Duodenal mucosa (tissue), 2 donors: ENCODE data around the gene MEGF6.
A peak's percentile ranks its signal among the peaks of the same experiment; 100 is the strongest.

ENCODE experiments used
- H3K27ac ChIP-seq: one replicate; pipeline ENCODE4 v1.7.0; 2013; ENCODE audit warnings: low read depth, low read length
- H3K27me3 ChIP-seq, 2 donors: one replicate each; pipeline ENCODE4 v1.7.0; 2013; ENCODE audit warnings: low read length in 2 of 2, control low read depth in 1 of 2; ENCODE audit not compliant: insufficient read depth in 2 of 2, control insufficient read depth in 1 of 2
- H3K36me3 ChIP-seq, 2 donors: one replicate each; pipeline ENCODE4 v1.7.0; 2013; ENCODE audit warnings: low read length in 2 of 2, control low read depth in 1 of 2; ENCODE audit not compliant: insufficient read depth in 2 of 2, control insufficient read depth in 1 of 2
- H3K4me1 ChIP-seq, 2 donors: one replicate each; pipeline ENCODE4 v1.7.0; 2013; ENCODE audit warnings: low read length in 2 of 2, control low read depth in 1 of 2; ENCODE audit not compliant: insufficient read depth in 2 of 2, control insufficient read depth in 1 of 2
- H3K4me3 ChIP-seq, 2 donors: one replicate each; pipeline ENCODE4 v1.7.0; 2013; ENCODE audit warnings: low read length in 2 of 2, low read depth in 1 of 2
- H3K9ac ChIP-seq, 2 donors: one replicate each; pipeline ENCODE4 v1.7.0; 2013; ENCODE audit warnings: low read length in 2 of 2, low read depth in 1 of 2
- H3K9me3 ChIP-seq, 2 donors: one replicate each; pipeline ENCODE4 v1.7.0; 2013; ENCODE audit warnings: low read length in 2 of 2, control low read depth in 1 of 2; ENCODE audit not compliant: control insufficient read depth in 1 of 2

Gene MEGF6

GRCh38 chr1:3453203-3453761 is 158.0 kb downstream of the MEGF6 start:
- Histone ChIP-seq H3K36me3 (no peaks in the 10 kb centered on the region), H3K9ac (peak overlapping the region; percentile 51 to 65), H3K4me1 (peaks cover 31 to 39% of the 10 kb centered on the region in 2 donors), H3K27ac (peak overlapping the region; percentile 75), H3K27me3 (peaks cover 8 to 22% of the 10 kb centered on the region in 2 donors), H3K9me3 (no peaks in the 10 kb centered on the region), H3K4me3 (no peak overlapping the region)

GRCh38 chr1:3452866-3453175 is 158.5 kb downstream of the MEGF6 start:
- Histone ChIP-seq H3K4me3 (no peak overlapping the region), H3K9me3 (no peaks in the 10 kb centered on the region), H3K4me1 (peaks cover 27 to 34% of the 10 kb centered on the region in 2 donors), H3K9ac (peak overlapping the region; percentile 14 to 43), H3K36me3 (no peaks in the 10 kb centered on the region), H3K27me3 (peaks cover 8 to 22% of the 10 kb centered on the region in 2 donors), H3K27ac (no peak overlapping the region)

- Histone ChIP-seq H3K4me1 (peaks cover 21 to 28% of the 10 kb centered on the region in 2 donors), H3K27me3 (peaks cover 8 to 22% of the 10 kb centered on the region in 2 donors), H3K9me3 (no peaks in the 10 kb centered on the region), H3K27ac (no peak overlapping the region), H3K36me3 (no peaks in the 10 kb centered on the region), H3K4me3 (no peak overlapping the region), H3K9ac (peak overlapping the region; percentile 14 to 43)
Observed at GRCh38 chr1:3451994-3452865, 159.1 kb downstream of the MEGF6 start.

- Histone ChIP-seq H3K36me3 (no peaks in the 10 kb centered on the region), H3K9me3 (no peaks in the 10 kb centered on the region), H3K4me1 (peaks cover 8 to 17% of the 10 kb centered on the region in 2 donors), H3K27me3 (peaks cover 8 to 22% of the 10 kb centered on the region in 2 donors), H3K4me3 (no peak overlapping the region), H3K9ac (no peak overlapping the region), H3K27ac (no peak overlapping the region)
Observed at GRCh38 chr1:3450983-3451382, 160.3 kb downstream of the MEGF6 start.

- H3K4me3 ChIP-seq, result no peak overlapping the region
- no peak overlapping the region for H3K9ac ChIP-seq
- H3K27ac ChIP-seq, result no peak overlapping the region
- peaks cover 8 to 22% of the 10 kb centered on the region in 2 donors for H3K27me3 ChIP-seq
- H3K4me1 ChIP-seq, result peaks cover 3 to 10% of the 10 kb centered on the region in 2 donors
- no peaks in the 10 kb centered on the region for H3K9me3 ChIP-seq
- H3K36me3 ChIP-seq, result no peaks in the 10 kb centered on the region
Observed at GRCh38 chr1:3450202-3450863, 161.0 kb downstream of the MEGF6 start.

GRCh38 chr1:3444736-3445135 is 166.6 kb downstream of the MEGF6 start:
- no peaks in the 10 kb centered on the region for H3K4me1 ChIP-seq
- no peaks in the 10 kb centered on the region for H3K9me3 ChIP-seq
- peaks cover 6 to 17% of the 10 kb centered on the region in 2 donors for H3K27me3 ChIP-seq
- no peaks in the 10 kb centered on the region for H3K36me3 ChIP-seq
- H3K9ac ChIP-seq, result no peak overlapping the region
- H3K27ac ChIP-seq, result no peak overlapping the region
- no peak overlapping the region for H3K4me3 ChIP-seq

- Histone ChIP-seq H3K9ac (no peak overlapping the region), H3K27ac (no peak overlapping the region), H3K9me3 (no peaks in the 10 kb centered on the region), H3K4me3 (no peak overlapping the region), H3K27me3 (peaks cover 6 to 17% of the 10 kb centered on the region in 2 donors), H3K4me1 (no peaks in the 10 kb centered on the region), H3K36me3 (no peaks in the 10 kb centered on the region)
Observed at GRCh38 chr1:3444298-3444697, 167.0 kb downstream of the MEGF6 start.

- no peaks in the 10 kb centered on the region for H3K9me3 ChIP-seq
- H3K36me3 ChIP-seq, result no peaks in the 10 kb centered on the region
- peaks cover 6 to 17% of the 10 kb centered on the region in 2 donors for H3K27me3 ChIP-seq
- H3K4me3 ChIP-seq, result no peak overlapping the region
- no peaks in the 10 kb centered on the region for H3K4me1 ChIP-seq
- H3K9ac ChIP-seq, result no peak overlapping the region
- H3K27ac ChIP-seq, result no peak overlapping the region
Observed at GRCh38 chr1:3443807-3444206, 167.5 kb downstream of the MEGF6 start.

GRCh38 chr1:3442901-3443300 is 168.4 kb downstream of the MEGF6 start:
- H3K4me1 ChIP-seq, result no peaks in the 10 kb centered on the region

GRCh38 chr1:3442331-3442730 is 169.0 kb downstream of the MEGF6 start:
- Histone ChIP-seq H3K27me3 (peaks cover 6 to 17% of the 10 kb centered on the region in 2 donors), H3K4me3 (no peak overlapping the region), H3K9me3 (no peaks in the 10 kb centered on the region), H3K9ac (no peak overlapping the region), H3K36me3 (no peaks in the 10 kb centered on the region), H3K4me1 (no peaks in the 10 kb centered on the region), H3K27ac (no peak overlapping the region)

More at GRCh38 chr1:3442901-3443300, 168.4 kb downstream of the MEGF6 start:
- Histone ChIP-seq H3K4me3 (no peak overlapping the region), H3K9ac (no peak overlapping the region), H3K27ac (no peak overlapping the region), H3K9me3 (no peaks in the 10 kb centered on the region), H3K27me3 (peaks cover 6 to 17% of the 10 kb centered on the region in 2 donors), H3K36me3 (no peaks in the 10 kb centered on the region)
